ENCODE data around the gene VPS13A. TPM values are rescaled to one million over a fixed set of nuclear protein-coding genes. Genes with fewer than 3 reads are reported as not detected.

The VPS13A gene
- total RNA-seq, 1 experiment from 2014 or later: 31.5 TPM

DNA sequence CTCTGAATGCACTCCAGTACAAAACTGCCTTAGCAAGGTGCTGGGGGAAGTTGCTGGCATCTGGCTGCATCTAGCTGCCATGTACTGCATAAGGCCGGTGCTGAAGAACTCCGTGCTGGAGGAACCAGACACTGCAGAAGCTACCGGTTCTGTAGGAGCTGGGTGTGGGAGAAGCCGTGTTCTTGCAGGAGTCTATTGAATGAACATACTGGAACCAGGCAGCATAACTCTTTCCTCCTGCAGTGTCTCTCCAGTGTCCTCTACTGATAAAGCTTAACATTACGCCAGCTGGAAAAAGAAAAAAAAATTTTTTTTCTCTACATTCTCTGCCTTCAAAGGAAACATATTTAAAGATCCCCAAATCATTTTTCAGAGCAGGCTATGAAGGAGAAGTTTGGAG is 38.5 kb downstream of the VPS13A start (continued):
- TF ChIP-seq ZNF512 (CRISPR knock-in tag; IDR thresholded peaks at IDR 0.05; ENCODE audit: borderline replicate concordance) (no peak), ZBTB43 (CRISPR knock-in tag; IDR thresholded peaks at IDR 0.05) (no peak), TEAD1 (CRISPR knock-in tag; IDR thresholded peaks at IDR 0.05) (no peak), NFATC4 (CRISPR knock-in tag; IDR thresholded peaks at IDR 0.05) (no peak), ESRRA (CRISPR knock-in tag; IDR thresholded peaks at IDR 0.05; ENCODE audit: borderline replicate concordance) (no peak), IRF2 (CRISPR knock-in tag; IDR thresholded peaks at IDR 0.05; ENCODE audit: borderline replicate concordance, low read depth) (no peak)

- Mint-ChIP-seq H3K36me3 (peaks cover 9% of the 10 kb centered on the region), H3K27ac (no peak overlapping the region), H3K27me3 (ENCODE audit: low read depth) (no peaks in the 10 kb centered on the region), H3K4me3 (no peak overlapping the region), H3K9me3 (no peaks in the 10 kb centered on the region), H3K4me1 (no peaks in the 10 kb centered on the region; the same call in 1 of the 2 replicates)
- ATAC-seq (no peak), DNase-seq (ENCODE audit: low spot score) (no peak)
- ChIA-PET CTCF (interaction anchor here (1.2 kb wide), 1 partner anchor 51 kb away, joined by 4 read pairs; no protein-coding TSS in a partner anchor), POLR2A (no interaction called here)
- no peak for TF ChIP-seq JAZF1 (CRISPR knock-in tag; IDR thresholded peaks at IDR 0.05)
- TF ChIP-seq, protein P1, sequence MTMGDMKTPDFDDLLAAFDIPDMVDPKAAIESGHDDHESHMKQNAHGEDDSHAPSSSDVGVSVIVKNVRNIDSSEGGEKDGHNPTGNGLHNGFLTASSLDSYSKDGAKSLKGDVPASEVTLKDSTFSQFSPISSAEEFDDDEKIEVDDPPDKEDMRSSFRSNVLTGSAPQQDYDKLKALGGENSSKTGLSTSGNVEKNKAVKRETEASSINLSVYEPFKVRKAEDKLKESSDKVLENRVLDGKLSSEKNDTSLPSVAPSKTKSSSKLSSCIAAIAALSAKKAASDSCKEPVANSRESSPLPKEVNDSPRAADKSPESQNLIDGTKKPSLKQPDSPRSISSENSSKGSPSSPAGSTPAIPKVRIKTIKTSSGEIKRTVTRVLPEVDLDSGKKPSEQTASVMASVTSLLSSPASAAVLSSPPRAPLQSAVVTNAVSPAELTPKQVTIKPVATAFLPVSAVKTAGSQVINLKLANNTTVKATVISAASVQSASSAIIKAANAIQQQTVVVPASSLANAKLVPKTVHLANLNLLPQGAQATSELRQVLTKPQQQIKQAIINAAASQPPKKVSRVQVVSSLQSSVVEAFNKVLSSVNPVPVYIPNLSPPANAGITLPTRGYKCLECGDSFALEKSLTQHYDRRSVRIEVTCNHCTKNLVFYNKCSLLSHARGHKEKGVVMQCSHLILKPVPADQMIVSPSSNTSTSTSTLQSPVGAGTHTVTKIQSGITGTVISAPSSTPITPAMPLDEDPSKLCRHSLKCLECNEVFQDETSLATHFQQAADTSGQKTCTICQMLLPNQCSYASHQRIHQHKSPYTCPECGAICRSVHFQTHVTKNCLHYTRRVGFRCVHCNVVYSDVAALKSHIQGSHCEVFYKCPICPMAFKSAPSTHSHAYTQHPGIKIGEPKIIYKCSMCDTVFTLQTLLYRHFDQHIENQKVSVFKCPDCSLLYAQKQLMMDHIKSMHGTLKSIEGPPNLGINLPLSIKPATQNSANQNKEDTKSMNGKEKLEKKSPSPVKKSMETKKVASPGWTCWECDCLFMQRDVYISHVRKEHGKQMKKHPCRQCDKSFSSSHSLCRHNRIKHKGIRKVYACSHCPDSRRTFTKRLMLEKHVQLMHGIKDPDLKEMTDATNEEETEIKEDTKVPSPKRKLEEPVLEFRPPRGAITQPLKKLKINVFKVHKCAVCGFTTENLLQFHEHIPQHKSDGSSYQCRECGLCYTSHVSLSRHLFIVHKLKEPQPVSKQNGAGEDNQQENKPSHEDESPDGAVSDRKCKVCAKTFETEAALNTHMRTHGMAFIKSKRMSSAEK (CRISPR knock-in tag; IDR thresholded peaks at IDR 0.05; ENCODE audit: borderline replicate concordance): no peak
- no peak for TF ChIP-seq PRDM15 (CRISPR knock-in tag; IDR thresholded peaks at IDR 0.05)
- TF ChIP-seq SMAD3 (CRISPR knock-in tag; IDR thresholded peaks at IDR 0.05; ENCODE audit: borderline replicate concordance): no peak
- TF ChIP-seq IRF2 (CRISPR knock-in tag; IDR thresholded peaks at IDR 0.05; ENCODE audit: borderline replicate concordance, low read depth): no peak
- no peak for TF ChIP-seq SOX15 (CRISPR knock-in tag; IDR thresholded peaks at IDR 0.05)
- TF ChIP-seq SMAD4 (CRISPR knock-in tag; IDR thresholded peaks at IDR 0.05): no peak
- TF ChIP-seq NFYB (CRISPR knock-in tag; conservative IDR thresholded peaks at IDR 0.05; ENCODE audit: low read depth): no peak
- no peak for TF ChIP-seq FOXP1 (CRISPR knock-in tag; IDR thresholded peaks at IDR 0.05; ENCODE audit: borderline replicate concordance)
- TF ChIP-seq FOXJ3 (CRISPR knock-in tag; IDR thresholded peaks at IDR 0.05; ENCODE audit: borderline replicate concordance): no peak
- no peak for TF ChIP-seq FOXK1 (CRISPR knock-in tag; IDR thresholded peaks at IDR 0.05)
- TF ChIP-seq EMX1 (CRISPR knock-in tag; IDR thresholded peaks at IDR 0.05): no peak
- TF ChIP-seq AR (CRISPR knock-in tag; IDR thresholded peaks at IDR 0.05): no peak
Measured at GRCh38 chr9:77218612-77219011, 41.3 kb downstream of the VPS13A start.

Data from WTC11 (cell line).